Spleen (tissue), 7 donors: ENCODE measurements around the gene SFXN5.

Experiments
- CTCF ChIP-seq, 11 experiments: fragments of 200-600 bp in 7 of 11; fragments of 450-650 bp in 4 of 11; sonication (generic) in 4 of 11; IDR thresholded peaks in 8 of 11; conservative IDR thresholded peaks in 3 of 11; 1 replicate in 7 of 11; 2 replicates in 4 of 11; pipeline versions ENCODE4 v1.4.0 to v1.8.0; 2016 to 2021; ENCODE audit warnings: antibody characterized with exemption in 11 of 11, inconsistent platforms in 4 of 11, mild to moderate bottlenecking in 1 of 11
- POLR2AphosphoS5 ChIP-seq, 3 donors: sonication (generic); formaldehyde crosslinking; IDR thresholded peaks; one replicate each; pipeline ENCODE4 v1.5.1; 2017; ENCODE audit warnings: antibody characterized with exemption in 3 of 3
- donor health status: DM: no; HTN: no; CAD: no; lungs with moderate emphysema.
- donor health status: DM: no; HTN: no; CAD: no.
- donor health status: DM: no; HTN: no; CAD: no.

- no peak for TF ChIP-seq POLR2AphosphoS5 (IDR thresholded peaks at IDR 0.05)
- no peak for TF ChIP-seq CTCF (IDR thresholded peaks at IDR 0.05 in 8 of 11, conservative IDR thresholded peaks at IDR 0.05 in 3 of 11)
Observed at GRCh38 chr2:73074110-73075069, 2.9 kb upstream of the SFXN5 start.
